NT2/D1 (cell line): ENCODE results near the gene ELOF1.
"Not testable (repeated sequence)": the region's sequence is repeated elsewhere in the genome, so short reads cannot be mapped to it uniquely, and the experiment has no call there.

Experiments used
- SUZ12 ChIP-seq: IDR thresholded peaks from 2 replicates; pipeline ENCODE4 v1.6.1; 2011; ENCODE audit not compliant: insufficient read length, insufficient read depth; ENCODE audit errors: extremely low read depth
- YY1 ChIP-seq: IDR thresholded peaks from 2 replicates; pipeline ENCODE4 v1.6.1; 2011; ENCODE audit not compliant: insufficient read length, insufficient read depth

DNA sequence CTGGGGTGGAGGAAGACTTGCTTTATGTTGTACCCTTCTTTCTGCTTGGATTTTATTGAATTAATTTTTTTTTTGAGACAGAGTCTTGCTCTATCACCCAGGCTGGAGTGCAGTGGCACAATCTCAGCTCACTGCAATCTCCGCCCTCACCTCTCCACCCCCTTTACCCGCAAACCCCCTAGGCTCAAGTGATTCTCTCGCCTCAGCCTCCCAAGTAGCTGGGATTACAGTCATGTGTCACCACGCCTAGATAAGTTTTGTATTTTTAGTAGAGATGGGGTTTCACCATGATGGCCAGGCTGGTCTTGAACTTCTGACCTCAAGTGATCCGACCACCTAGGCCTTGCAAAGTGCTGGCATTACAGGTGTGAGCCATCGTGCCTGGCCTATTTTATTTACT lies 14.3 kb upstream of the ELOF1 start:
- TF ChIP-seq YY1, SUZ12: not testable (repeated sequence)
